Activated CD8-positive, alpha-beta T cell treated with anti-CD3 and anti-CD28 coated beads for 36 hours (primary cell): Measurements from ENCODE around the gene CDKL2. TPM values are rescaled to one million over a fixed set of nuclear protein-coding genes. Genes with fewer than 3 reads are reported as not detected.
"Not testable (repeated sequence)": the region's sequence is repeated elsewhere in the genome, so short reads cannot be mapped to it uniquely, and the experiment has no call there.

Source experiments
- ATAC-seq: fragments of 200-7000 bp; cut with Tn5 transposase; one replicate; pipeline ENCODE4 v1.10.0; 2021; ENCODE audit warnings: mild to moderate bottlenecking, moderate library complexity
- CTCF ChIA-PET: fragments of 350-600 bp; sonication (Branson Sonifier 250); formaldehyde crosslinking; loops from one replicate; lab custom pipeline; 2021; ENCODE audit warnings: antibody characterized with exemption; lab: Charles Lee
- POLR2A ChIA-PET: fragments of 350-600 bp; sonication (Branson Sonifier 250); formaldehyde crosslinking; loops from one replicate; lab custom pipeline; 2021; ENCODE audit warnings: antibody characterized with exemption; lab: Charles Lee
- DNase-seq: peaks from one replicate; pipeline ENCODE4 v3.0.0-alpha.2; 2020
- H3K27ac Mint-ChIP-seq: one replicate; pipeline ENCODE4 v1.8.0; 2021; ENCODE audit warnings: mild to moderate bottlenecking, mixed read lengths
- H3K27me3 Mint-ChIP-seq: one replicate; pipeline ENCODE4 v1.8.0; 2021; ENCODE audit warnings: mixed read lengths
- H3K36me3 Mint-ChIP-seq: one replicate; pipeline ENCODE4 v1.8.0; 2021; ENCODE audit warnings: low read depth, mixed read lengths
- H3K4me1 Mint-ChIP-seq: one replicate; pipeline ENCODE4 v1.8.0; 2021; ENCODE audit warnings: low read depth, mixed read lengths
- H3K4me3 Mint-ChIP-seq: one replicate; pipeline ENCODE4 v1.8.0; 2021; ENCODE audit warnings: mild to moderate bottlenecking, moderate library complexity, mixed read lengths
- H3K9me3 Mint-ChIP-seq: one replicate; pipeline ENCODE4 v1.8.0; 2021; ENCODE audit warnings: mixed read lengths
- CTCF ChIP-seq: fragments of 200-600 bp; IDR thresholded peaks from one replicate; pipeline ENCODE4 v1.8.0; 2022; ENCODE audit warnings: antibody characterized with exemption, mild to moderate bottlenecking
- intact Hi-C: fragments of 100-400 bp; cut with micrococcal nuclease; formaldehyde crosslinking; loops from one replicate; pipeline ENCODE4 v1.10.0; 2022
- total RNA-seq, 2 experiments: library from RNA; stranded (reverse); gene quantifications; one replicate each; pipeline ENCODE4 v1.2.3, GENCODE V29; 2021

Gene CDKL2
- total RNA-seq, 2 experiments from 2014 or later: 0.83 to 1.0 TPM

DNA sequence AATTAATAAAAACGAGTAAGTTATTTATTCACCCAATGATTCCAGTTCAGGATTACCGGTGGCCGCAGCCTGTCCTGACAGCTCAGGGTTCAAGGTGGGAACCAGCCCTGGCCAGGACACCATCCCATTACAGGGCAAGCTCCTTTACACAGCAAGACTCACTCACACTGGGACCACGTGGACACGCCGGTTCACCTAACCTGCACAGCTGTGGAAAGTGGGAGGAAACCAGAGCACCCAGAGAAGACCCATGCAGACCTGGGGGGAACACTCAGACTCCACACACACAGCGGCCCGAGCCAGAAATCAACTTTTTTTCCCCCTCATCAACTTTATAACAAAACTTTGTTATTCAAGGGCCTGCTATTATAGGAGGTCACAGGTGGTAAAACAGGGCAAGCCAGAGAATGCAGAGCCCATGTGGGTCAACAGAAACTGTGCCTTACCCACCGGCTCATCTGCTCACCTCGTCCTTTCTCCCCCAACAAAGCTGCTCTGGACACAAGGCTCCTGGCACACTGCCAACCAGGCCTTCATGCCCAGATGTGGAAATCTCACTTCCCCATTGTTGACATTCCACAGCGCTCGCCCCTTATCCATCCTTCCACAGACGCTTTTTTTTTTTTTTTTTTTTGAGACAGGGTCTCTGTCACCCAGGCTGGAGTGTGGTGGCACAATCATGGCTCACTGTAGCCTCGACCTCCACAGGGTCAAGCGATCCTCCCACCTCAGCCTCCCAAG lies 82.5 kb downstream of the CDKL2 start:
- CTCF ChIA-PET: interaction anchor here (0.9 to 1.5 kb wide), 2 partner anchors 8 to 27 kb away, joined by 3 to 5 read pairs; partner anchors contain the start of gene ODAPH
- no peak overlapping the region for H3K27ac Mint-ChIP-seq

GRCh38 chr4:75545526-75545925 lies 84.8 kb downstream of the CDKL2 start:
- TF ChIP-seq CTCF: no peak
- H3K9me3 Mint-ChIP-seq: no peaks in the 10 kb centered on the region

More for the DNA sequence above, 82.5 kb downstream of the CDKL2 start:
- Mint-ChIP-seq H3K4me1 (no peaks in the 10 kb centered on the region), H3K9me3 (no peaks in the 10 kb centered on the region), H3K4me3 (no peak overlapping the region), H3K27me3 (no peaks in the 10 kb centered on the region), H3K36me3 (peaks cover 3% of the 10 kb centered on the region)
- DNase-seq (no peak), ATAC-seq (no peak)
- intact Hi-C loops: no loop called here
- POLR2A ChIA-PET: no interaction called here
- no peak for TF ChIP-seq CTCF

GRCh38 chr4:75544870-75545269 lies 85.5 kb downstream of the CDKL2 start:
- Mint-ChIP-seq H3K9me3 (no peaks in the 10 kb centered on the region), H3K4me1 (no peaks in the 10 kb centered on the region), H3K36me3 (peaks cover 6% of the 10 kb centered on the region), H3K27ac (no peak overlapping the region), H3K27me3 (no peaks in the 10 kb centered on the region), H3K4me3 (no peak overlapping the region)
- ATAC-seq: no peak
- DNase-seq: no peak
- intact Hi-C loops: no loop called here
- ChIA-PET CTCF (no interaction called here), POLR2A (no interaction called here)
- no peak for TF ChIP-seq CTCF

More at GRCh38 chr4:75545526-75545925, 84.8 kb downstream of the CDKL2 start:
- no peak overlapping the region for H3K4me3 Mint-ChIP-seq
- no peak overlapping the region for H3K27ac Mint-ChIP-seq
- intact Hi-C loops: no loop called here
- no peaks in the 10 kb centered on the region for H3K27me3 Mint-ChIP-seq
- CTCF ChIA-PET: no interaction called here
- DNase-seq (no peak), ATAC-seq (no peak)
- H3K36me3 Mint-ChIP-seq: peaks cover 4% of the 10 kb centered on the region
- POLR2A ChIA-PET: no interaction called here
- no peaks in the 10 kb centered on the region for H3K4me1 Mint-ChIP-seq

GRCh38 chr4:75544220-75544619 lies 86.1 kb downstream of the CDKL2 start:
- intact Hi-C loops, H3K27me3 Mint-ChIP-seq, H3K4me1 Mint-ChIP-seq, H3K36me3 Mint-ChIP-seq, ATAC-seq, H3K9me3 Mint-ChIP-seq, DNase-seq, H3K4me3 Mint-ChIP-seq, H3K27ac Mint-ChIP-seq: not testable (repeated sequence)
- ChIA-PET CTCF (interaction anchor here (1.2 kb wide), 1 partner anchor 25 kb away, joined by 3 read pairs; no protein-coding TSS in a partner anchor), POLR2A (interaction anchor here (1.0 to 1.1 kb wide), 2 partner anchors 19 to 30 kb away, joined by 3 read pairs; partner anchors contain the start of genes RCHY1 and THAP6)

DNA sequence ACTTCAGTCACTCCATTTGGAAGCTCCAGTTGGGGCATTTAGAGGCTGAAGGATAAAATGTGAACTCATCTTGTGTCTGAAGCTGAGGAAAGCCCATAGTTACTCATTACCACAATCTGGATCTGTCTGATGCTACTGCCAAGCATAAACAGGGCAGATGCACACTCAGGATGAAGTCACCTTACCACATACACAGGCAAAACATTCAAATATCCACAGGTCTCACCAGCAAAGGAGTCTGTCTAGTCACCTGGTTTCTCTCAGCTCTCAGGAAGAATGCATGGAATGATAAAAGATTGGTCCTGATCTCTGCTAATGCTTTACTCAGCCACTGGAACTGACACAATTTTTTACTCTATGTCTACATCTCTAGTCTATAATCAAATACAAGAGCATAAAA lies 87.5 kb downstream of the CDKL2 start:
- Mint-ChIP-seq H3K36me3 (peaks cover 8% of the 10 kb centered on the region), H3K27ac (no peak overlapping the region), H3K9me3 (no peaks in the 10 kb centered on the region), H3K4me1 (no peaks in the 10 kb centered on the region), H3K27me3 (no peaks in the 10 kb centered on the region), H3K4me3 (no peak overlapping the region)
- no peak for TF ChIP-seq CTCF
- intact Hi-C loops: no loop called here
- ChIA-PET POLR2A (interaction anchor here (0.6 to 1.1 kb wide), 2 partner anchors 18 to 32 kb away, joined by 3 to 5 read pairs; no protein-coding TSS in a partner anchor), CTCF (interaction anchor here (1.2 to 1.4 kb wide), 2 partner anchors 13 to 27 kb away, joined by 3 to 6 read pairs; partner anchors contain the start of gene ODAPH)
- DNase-seq: no peak
- peak; percentile 39 for ATAC-seq

GRCh38 chr4:75537308-75537707 lies 93.0 kb downstream of the CDKL2 start:
- DNase-seq, H3K27ac Mint-ChIP-seq, H3K9me3 Mint-ChIP-seq, ATAC-seq, POLR2A ChIA-PET, H3K4me1 Mint-ChIP-seq, H3K4me3 Mint-ChIP-seq, H3K27me3 Mint-ChIP-seq, intact Hi-C loops: not testable (repeated sequence)
- H3K36me3 Mint-ChIP-seq: peaks cover 24% of the 10 kb centered on the region
- CTCF ChIA-PET: interaction anchor here (0.8 kb wide), 1 partner anchor 378 kb away, joined by 3 read pairs; no protein-coding TSS in a partner anchor

DNA sequence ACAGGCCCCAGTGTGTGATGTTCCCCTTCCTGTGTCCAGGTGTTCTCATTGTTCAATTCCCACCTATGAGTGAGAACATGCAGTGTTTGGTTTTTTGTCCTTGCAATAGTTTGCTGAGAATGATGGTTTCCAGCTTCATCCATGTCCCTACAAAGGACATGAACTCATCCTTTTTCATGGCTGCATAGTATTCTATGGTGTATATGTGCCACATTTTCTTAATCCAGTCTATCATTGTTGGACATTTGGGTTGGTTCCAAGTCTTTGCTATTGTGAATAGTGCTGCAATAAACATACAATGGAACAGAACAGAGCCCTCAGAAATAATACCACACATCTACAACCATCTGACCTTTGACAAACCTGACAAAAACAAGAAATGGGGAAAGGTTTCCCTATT lies 96.4 kb downstream of the CDKL2 start:
- H3K4me3 Mint-ChIP-seq, H3K27ac Mint-ChIP-seq, H3K4me1 Mint-ChIP-seq, POLR2A ChIA-PET, H3K27me3 Mint-ChIP-seq, ATAC-seq, intact Hi-C loops, CTCF ChIA-PET, DNase-seq: not testable (repeated sequence)
- Mint-ChIP-seq H3K36me3 (peaks cover 50% of the 10 kb centered on the region), H3K9me3 (peaks cover 17% of the 10 kb centered on the region)

- POLR2A ChIA-PET: interaction anchor here (0.6 kb wide), 1 partner anchor 21 kb away, joined by 3 read pairs; no protein-coding TSS in a partner anchor
- H3K4me3 Mint-ChIP-seq, H3K27me3 Mint-ChIP-seq, DNase-seq, H3K27ac Mint-ChIP-seq, ATAC-seq, H3K4me1 Mint-ChIP-seq, intact Hi-C loops, CTCF ChIA-PET: not testable (repeated sequence)
- Mint-ChIP-seq H3K36me3 (peaks cover 51% of the 10 kb centered on the region), H3K9me3 (peaks cover 17% of the 10 kb centered on the region)
Observed at GRCh38 chr4:75533339-75533887, 96.9 kb downstream of the CDKL2 start.
